Urothelium cell line (cell line): ENCODE results near the gene MSI2.

Experiments used
- DNase-seq: peaks from one replicate; pipeline ENCODE4 v3.0.0; 2011; ENCODE audit warnings: low spot score, mixed read lengths
- FAIRE-seq: peaks from 2 replicates; lab custom pipeline; 2011; peaks lifted over from hg19 to GRCh38; lab: Jason Lieb, UNC

MSI2 gene

GRCh38 chr17:57601143-57601735 is 344.9 kb downstream of the MSI2 start:
- DNase-seq (peak; percentile 56), FAIRE-seq (no peak)

- DNase-seq (no peak), FAIRE-seq (no peak)
These were observed 346.6 kb downstream of the MSI2 start for GRCh38 chr17:57602896-57603295.

- FAIRE-seq = peak; percentile 46
These were observed 347.2 kb downstream of the MSI2 start for GRCh38 chr17:57603546-57603945.

GRCh38 chr17:57603978-57604377 is 347.7 kb downstream of the MSI2 start:
- DNase-seq (no peak), FAIRE-seq (no peak)

More at GRCh38 chr17:57603546-57603945, 347.2 kb downstream of the MSI2 start:
- DNase-seq = no peak

GRCh38 chr17:57604771-57605674 is 348.7 kb downstream of the MSI2 start:
- DNase-seq = peak; percentile 44
- FAIRE-seq = no peak

GRCh38 chr17:57605675-57606105 is 349.4 kb downstream of the MSI2 start:
- FAIRE-seq = no peak

GRCh38 chr17:57606111-57606875 is 350.0 kb downstream of the MSI2 start:
- peak; percentile 72 for FAIRE-seq
- DNase-seq = no peak

More at GRCh38 chr17:57605675-57606105, 349.4 kb downstream of the MSI2 start:
- no peak for DNase-seq

- FAIRE-seq = no peak
- DNase-seq = no peak
These were observed 351.3 kb downstream of the MSI2 start for GRCh38 chr17:57607553-57608120.

- no peak for DNase-seq
- FAIRE-seq = peak; percentile 70
These were observed 352.2 kb downstream of the MSI2 start for GRCh38 chr17:57608369-57609124.

GRCh38 chr17:57609125-57609877 is 353.0 kb downstream of the MSI2 start:
- DNase-seq (no peak), FAIRE-seq (no peak)

- FAIRE-seq (peak; percentile 69), DNase-seq (no peak)
These were observed 353.6 kb downstream of the MSI2 start for GRCh38 chr17:57609878-57610270.

- FAIRE-seq = peak; percentile 83
These were observed 356.1 kb downstream of the MSI2 start for GRCh38 chr17:57612202-57613071.

GRCh38 chr17:57614742-57615141 is 358.4 kb downstream of the MSI2 start:
- FAIRE-seq = no peak

More at GRCh38 chr17:57612202-57613071, 356.1 kb downstream of the MSI2 start:
- DNase-seq = no peak

GRCh38 chr17:57615836-57616757 is 359.8 kb downstream of the MSI2 start:
- FAIRE-seq (peak; percentile 85), DNase-seq (no peak)

More at GRCh38 chr17:57614742-57615141, 358.4 kb downstream of the MSI2 start:
- DNase-seq = no peak

- no peak for FAIRE-seq
- no peak for DNase-seq
These were observed 360.9 kb downstream of the MSI2 start for GRCh38 chr17:57617218-57617617.

- FAIRE-seq (peak; percentile 55), DNase-seq (no peak)
These were observed 363.0 kb downstream of the MSI2 start for GRCh38 chr17:57619061-57619937.
